HG02610 (cell line): Measurements from ENCODE around the gene PLAAT5.
"Not testable (repeated sequence)": the region's sequence is repeated elsewhere in the genome, so short reads cannot be mapped to it uniquely, and the experiment has no call there.

ENCODE experiments used
- ATAC-seq: cut with Tn5 transposase; IDR thresholded peaks from one replicate; pipeline ENCODE4 v1.9.1; 2021; ENCODE audit warnings: mild to moderate bottlenecking, moderate library complexity; ENCODE audit not compliant: unreplicated experiment

The PLAAT5 gene

DNA sequence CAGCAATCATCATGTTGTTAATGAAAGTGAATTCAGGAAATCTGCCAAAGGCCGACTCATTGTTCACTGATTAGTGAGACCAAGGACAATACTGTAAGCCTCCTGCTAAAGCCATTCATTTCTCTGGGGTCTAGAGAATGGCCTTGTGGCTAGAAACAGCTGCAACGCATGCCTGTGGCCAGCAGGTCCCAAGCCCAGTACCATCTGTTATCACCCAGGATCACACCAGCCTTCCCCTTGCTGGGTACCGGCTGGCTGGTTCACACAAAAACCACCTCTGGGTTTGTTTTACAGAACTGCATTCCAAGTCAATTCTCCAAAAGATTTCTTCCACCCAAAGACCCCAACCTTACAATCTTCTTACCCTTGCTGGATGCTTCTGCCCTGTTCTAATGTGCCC lies 1.1 kb downstream of the PLAAT5 start:
- ATAC-seq: no peak

DNA sequence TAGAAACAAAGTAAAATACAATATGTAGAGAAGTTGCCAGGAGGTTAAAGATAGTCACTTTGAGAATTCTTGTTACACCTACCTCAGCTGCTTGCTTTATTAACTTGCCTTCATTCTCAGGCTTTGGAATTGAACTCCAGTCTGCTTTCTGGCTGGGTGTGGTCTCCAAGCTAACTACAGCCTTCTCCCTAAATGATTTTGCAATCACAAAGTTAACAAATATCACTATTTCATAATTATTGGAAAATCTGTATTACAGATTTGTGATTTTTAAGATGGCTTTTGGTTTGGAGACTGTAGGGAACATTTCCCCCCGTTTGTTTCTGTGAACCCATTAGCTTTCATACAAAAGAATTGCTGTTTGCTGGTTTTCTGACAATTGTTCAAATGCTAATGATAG lies 2.2 kb downstream of the PLAAT5 start:
- ATAC-seq: no peak

DNA sequence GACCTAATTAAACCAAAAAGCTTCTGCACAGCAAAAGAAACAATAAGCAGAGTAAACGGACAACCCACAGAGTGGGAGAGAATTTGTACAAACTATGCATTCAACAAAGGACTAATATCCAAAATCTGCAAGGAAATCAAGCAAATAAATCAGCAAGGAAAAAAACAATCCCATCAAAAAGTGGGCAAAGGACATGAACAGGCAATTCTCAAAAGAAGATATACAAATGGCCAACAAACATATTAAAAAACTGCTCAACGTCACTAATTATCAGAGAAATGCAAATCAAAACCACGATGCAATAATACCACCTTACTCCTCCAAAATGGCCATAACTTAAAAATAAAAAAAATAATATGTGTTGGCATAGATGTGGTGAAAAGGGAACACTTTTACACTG lies 5.2 kb downstream of the PLAAT5 start:
- ATAC-seq: no peak

DNA sequence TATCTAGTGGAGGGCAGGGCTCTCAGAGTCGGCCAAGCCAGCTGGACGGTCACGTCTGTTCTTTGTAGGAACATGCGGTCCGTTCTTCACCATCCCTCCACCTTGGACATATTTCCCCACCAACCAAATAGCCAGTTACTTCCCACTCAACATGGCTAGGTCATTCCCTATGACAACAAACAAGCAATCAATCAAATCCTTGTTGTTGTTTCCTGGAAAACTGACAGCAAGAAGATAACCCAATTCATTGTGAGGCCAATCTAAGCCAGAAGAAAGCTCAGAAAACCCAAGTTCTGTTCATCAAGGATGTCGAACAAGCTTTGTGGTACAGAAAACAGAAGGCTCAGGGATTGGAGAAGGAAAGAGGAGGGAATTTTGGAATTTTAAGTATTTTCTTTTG lies 10.9 kb downstream of the PLAAT5 start:
- ATAC-seq: no peak

DNA sequence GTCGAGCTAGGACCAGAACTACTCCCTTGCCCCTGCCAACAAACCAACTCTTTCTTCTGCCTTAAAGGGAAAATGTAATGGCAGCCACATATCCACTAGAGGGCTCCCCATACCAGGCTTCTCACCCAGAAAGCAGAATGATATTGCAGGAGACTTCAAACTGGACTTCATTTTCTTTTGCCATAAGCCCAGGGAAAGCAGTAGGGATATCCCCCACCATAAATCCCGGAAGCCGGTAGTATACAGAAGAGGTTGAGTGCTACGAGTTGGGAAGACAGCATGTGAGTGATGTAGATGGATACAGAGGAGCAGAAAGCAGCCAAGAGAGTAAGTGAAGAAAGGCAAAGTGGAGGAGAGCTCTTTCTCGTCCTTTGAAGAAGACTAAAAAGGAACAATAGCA lies 12.1 kb downstream of the PLAAT5 start:
- no peak for ATAC-seq

DNA sequence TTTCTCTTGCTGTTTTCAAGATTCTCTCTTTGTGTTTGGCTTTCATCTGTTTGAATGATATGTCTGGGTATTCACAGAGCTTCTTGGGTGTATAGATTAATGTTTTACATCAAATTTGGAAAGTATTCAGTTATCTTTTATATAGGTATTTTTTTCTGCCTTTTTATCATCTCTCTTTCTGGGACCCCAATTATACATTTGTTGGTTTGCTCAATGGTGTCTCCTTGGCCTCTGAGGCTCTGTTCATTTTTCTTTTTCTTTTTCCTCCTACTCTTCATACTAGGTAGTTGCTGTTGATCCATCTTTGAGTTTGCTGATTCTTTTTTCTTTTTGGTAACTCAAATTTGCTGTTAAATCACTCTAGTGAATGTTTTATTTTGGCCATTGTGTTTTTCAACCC lies 14.3 kb downstream of the PLAAT5 start:
- ATAC-seq: no peak

DNA sequence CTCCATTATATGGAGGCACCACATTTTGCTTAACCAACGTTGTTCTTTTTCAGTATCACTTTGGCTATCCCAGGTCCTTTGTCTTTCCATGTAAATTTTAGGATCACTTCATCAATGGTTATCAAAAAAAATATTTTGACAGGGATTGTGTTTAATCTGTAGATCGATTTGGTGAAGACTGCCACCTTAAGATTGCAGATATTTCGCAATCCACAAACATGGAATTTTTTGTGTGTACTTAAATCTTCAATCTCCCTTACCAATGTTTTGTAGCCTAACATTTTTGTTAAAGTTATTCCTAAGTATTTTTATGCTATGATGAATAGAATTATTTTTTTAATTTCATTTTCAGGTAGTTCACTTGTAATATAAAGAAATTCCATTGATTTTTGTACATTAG lies 18.6 kb downstream of the PLAAT5 start:
- ATAC-seq: no peak

DNA sequence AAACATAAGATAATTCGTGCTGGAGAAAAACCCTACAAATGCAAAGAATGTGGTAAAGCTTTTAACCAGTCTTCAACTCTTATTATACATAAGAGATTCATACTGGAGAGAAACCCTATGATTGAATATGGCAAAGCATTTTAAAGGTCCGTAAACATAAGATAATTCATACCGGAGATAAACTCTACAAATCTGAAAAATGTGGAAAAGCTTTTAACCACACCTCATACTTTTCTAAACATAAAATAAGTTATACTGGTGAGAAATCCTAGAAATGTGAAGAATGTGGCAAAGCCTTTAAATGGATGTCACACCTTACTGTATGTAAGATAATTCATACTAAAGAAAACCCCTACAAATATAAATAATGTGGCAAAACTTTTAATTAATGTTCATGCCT lies 20.7 kb downstream of the PLAAT5 start:
- no peak for ATAC-seq

DNA sequence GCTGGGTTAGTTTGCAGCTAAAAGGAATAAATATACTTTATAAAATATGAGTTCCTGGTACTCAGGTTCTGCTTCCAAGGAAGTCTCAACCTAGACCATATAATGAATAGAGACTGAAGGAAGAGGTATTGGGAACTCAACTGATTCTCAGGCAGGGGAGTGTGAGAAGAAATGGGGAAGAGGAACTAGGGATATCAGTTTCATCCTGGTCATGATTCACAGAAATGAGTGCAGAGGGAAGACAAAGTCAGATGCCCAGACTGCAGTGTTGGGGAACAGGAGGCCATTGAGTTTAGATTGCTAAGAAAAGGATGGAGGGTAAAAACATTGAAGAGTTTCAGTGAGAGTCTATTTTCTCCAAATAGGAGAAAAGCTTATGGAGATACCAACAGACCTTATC lies 28.8 kb downstream of the PLAAT5 start:
- ATAC-seq: no peak

DNA sequence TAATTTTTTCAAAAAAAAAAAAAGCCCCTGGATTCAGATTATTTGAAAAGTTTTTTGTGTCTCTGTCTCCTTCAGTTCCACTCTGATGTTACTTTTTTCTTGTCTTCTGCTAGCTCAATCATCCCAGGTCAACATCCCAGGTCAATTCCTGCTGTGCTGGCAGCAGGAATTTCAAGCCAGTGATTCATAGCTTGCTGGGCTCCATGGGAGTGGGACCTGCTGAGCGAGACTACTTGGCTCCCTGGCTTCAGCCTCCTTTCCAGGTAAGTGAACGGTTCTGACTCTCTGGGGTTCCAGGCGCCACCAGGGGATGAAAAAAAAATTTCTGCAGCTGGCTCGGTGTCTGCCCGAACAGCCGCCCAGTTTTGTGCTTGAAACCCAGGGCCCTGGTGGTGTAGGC lies 31.4 kb downstream of the PLAAT5 start:
- ATAC-seq: no peak

DNA sequence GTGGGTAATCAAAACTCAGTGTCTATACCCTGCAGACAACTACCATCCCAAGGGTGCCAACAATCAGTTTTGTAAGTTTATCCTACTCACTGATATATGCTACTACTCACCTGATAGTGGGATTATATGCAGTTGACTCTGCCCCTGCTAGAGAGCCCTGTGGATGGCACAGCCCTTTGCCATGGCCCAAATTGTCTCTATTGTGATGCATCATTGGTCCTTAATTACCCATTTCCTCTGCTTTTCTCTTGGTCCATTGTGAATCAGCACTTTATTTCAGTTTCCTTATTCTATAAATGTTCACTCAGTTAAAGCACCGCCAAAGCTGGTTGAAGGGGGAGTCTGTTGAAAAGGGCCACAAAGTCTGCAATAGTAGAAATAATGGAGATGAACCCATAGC lies 42.3 kb downstream of the PLAAT5 start:
- ATAC-seq: no peak

DNA sequence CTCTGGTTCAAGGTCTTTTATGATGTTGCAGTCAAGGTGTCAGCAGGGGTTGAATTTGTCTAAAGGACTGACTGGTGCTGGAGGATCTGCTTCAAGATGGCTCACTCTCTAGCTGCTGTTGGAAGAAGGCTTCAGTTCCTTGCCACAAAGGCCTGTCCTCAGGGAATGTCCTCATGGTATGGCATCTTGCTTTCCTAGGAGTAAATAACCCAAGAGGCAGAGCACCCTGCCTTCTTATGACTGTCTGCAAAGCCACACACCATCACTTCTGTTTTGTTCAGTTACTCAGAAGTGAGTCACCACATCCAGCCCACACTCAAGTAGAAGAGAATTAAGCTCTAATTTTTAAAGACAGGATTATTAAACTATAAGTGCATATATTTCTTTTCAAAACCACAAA lies 45.2 kb downstream of the PLAAT5 start:
- ATAC-seq: no peak

DNA sequence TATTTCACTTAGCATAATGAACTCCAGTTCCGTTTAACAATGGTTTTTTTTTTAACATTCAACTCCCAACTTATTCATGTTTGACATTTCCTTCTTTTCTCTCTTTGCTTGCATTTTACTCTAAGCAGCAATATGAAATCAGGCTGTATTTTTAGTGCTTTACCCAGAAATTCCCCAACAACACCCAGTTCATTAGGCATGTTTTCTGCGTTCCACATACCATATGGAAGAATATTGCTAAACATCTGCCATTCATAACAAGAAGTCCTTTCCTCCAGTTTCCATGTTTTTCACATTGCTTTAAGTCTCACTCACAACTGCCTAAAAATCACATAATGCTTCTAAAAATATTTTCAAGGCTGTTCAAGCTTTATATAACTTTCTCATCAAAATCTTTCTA lies 45.8 kb downstream of the PLAAT5 start:
- ATAC-seq: no peak

DNA sequence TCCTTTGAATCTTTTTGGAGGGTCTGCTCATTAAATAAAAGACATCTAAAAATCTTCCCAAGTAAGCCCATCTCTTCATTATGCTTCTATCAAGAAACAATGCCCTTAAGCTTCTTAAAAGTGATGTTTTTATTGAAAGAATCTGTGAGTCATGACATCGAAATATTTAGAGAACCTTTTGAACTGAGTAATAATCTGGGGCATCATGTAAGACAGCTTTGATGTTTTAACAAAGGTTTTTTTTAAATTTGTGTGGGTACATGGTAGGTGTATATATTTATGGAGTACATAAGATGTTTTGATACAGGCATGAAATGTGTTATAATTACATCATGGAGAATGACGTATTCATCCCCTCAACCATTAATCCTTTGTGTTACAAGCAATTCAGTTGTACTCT lies 46.8 kb downstream of the PLAAT5 start:
- no peak for ATAC-seq

DNA sequence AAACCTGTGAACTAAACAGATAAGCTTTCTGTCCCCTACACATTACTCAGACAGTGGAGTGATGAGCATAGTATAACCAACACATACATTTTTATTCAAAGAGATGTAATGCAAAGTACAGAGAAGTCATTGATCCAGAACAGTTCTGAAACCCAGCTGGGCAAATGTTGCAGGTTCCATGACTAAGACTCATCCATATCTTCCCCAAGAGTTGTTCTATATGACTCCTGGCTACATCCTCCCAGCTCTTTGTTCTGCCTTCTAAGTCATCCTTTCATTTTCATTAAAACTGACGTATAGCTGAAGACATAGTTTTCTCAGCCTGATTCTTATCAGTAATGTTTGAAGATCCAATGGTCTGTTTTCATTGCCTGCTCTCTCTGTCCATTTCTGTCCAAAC lies 47.3 kb downstream of the PLAAT5 start:
- ATAC-seq: no peak

DNA sequence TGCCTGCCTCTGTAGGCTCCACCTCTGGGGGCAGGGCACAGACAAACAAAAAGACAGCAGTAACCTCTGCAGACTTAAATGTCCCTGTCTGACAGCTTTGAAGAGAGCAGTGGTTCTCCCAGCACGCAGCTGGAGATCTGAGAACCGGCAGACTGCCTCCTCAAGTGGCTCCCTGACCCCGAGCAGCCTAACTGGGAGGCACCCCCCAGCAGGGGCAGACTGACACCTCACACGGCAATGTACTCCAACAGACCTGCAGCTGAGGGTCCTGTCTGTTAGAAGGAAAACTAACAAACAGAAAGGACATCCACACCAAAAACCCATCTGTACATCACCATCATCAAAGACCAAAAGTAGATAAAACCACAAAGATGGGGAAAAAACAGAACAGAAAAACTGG lies 55.1 kb downstream of the PLAAT5 start:
- ATAC-seq: not testable (repeated sequence)

DNA sequence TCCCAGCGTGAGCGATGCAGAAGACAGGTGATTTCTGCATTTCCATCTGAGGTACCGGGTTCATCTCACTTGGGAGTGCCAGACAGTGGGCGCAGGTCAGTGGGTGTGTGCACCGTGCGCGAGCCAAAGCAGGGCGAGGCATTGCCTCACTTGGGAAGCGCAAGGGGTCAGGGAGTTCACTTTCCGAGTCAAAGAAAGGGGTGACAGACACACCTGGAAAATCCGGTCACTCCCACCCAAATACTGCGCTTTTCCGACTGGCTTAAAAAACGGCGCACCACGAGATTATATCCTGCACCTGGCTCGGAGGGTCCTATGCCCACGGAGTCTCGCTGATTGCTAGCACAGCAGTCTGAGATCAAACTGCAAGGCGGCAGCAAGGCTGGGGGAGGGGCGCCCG lies 55.6 kb downstream of the PLAAT5 start:
- not testable (repeated sequence) for ATAC-seq

DNA sequence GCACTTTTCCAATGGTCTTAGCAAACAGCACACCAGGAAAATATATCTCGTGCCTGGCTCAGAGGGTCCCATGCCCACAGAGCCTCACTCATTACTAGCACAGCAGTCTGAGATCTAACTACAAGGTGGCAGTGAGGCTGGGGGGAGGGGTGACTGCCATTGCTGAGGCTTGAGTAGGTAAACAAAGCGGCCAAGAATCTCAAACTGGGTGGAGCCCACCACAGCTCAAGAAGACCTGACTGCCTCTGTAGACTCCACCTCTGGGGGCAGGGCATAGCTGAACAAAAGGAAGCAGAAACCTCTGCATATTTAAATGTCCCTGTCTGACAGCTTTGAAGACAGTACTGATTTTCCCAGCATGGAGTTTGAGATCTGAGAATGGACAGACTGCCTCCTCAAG lies 60.2 kb downstream of the PLAAT5 start:
- ATAC-seq: not testable (repeated sequence)

DNA sequence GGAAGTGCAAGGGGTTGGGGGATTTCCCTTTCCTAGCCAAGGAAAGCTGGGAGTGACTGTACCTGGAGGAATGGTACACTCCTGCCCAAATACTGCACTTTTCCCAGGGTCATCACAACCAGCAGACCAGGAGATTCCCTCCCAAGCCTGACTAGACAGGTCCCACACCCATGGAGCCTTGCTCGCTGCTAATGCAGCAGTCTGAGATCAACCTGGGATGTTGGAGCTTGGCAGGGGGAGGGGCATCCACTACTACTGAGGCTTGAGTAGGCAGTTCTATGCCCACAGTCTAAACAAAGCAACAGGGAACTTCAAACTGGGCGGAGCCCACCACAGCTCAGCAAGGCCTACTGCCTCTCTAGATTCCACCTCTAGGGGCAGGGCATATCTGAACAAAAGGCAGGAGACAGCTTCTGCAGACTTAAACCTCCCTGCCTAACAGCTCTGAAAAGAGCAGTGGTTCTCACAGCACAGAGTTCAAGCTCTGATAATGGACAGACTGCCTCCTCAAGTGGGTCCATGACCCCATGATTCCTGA lies 62.9 kb downstream of the PLAAT5 start:
- no peak for ATAC-seq

DNA sequence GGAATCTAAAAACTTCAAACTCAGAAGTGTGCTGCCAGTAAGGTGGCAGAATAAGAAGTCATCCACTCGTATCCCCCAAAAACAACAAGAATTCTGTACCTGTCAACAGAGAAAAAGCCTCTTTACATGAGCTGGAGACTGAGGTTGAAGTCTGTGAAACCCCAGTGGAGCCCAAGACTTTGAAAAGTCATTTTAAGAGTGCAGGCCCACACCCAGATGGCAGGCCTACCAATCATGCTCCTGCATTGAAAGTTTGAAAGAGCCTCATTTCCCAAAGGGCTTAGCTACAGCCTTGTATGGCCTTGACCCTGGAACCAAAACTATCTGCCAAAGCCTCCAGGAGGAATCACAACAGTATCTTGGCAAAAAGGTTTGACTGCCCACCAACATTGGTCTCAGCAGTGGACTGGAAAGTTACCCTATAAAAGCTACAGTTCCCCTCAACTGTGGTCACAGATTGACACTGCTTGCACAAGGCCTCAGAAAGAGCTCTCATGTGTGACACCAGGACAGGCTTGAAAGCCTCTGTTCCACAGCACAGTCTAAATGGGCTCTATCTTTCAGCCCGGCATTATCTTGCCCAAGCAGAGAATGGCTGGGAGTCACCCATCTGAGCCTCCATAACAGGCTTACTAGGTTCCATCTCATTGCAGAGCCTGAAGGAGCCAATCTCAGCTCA lies 73.7 kb downstream of the PLAAT5 start:
- ATAC-seq: peak; percentile 76
